IPS DF 4.7 (cell line): ENCODE data around the gene FAM83C.

Source experiments
- DNase-seq: peaks from one replicate; pipeline ENCODE4 v3.0.0-alpha.2; 2013; ENCODE audit warnings: low spot score; ENCODE audit errors: extremely low read depth

The FAM83C gene

DNA sequence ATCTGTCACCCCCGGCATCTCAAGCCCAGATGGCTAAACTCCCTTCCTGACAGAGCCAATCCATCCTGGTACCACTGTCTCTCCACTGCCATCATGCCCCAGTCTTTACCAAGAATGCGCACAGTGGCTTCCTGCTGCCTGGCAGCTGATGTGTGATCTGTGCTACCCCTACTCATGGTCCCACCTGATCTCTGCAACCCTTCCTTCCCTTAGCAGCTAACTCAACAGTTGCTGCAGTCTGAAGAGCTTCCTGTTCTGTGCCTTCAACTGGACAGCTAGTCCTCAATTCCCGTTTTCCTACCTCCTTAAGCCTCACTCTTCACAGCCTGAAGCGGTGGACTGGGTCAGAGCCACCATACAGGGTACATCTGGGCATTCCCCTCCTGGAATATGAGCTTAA, 7.6 kb upstream of the FAM83C start:
- no peak for DNase-seq

DNA sequence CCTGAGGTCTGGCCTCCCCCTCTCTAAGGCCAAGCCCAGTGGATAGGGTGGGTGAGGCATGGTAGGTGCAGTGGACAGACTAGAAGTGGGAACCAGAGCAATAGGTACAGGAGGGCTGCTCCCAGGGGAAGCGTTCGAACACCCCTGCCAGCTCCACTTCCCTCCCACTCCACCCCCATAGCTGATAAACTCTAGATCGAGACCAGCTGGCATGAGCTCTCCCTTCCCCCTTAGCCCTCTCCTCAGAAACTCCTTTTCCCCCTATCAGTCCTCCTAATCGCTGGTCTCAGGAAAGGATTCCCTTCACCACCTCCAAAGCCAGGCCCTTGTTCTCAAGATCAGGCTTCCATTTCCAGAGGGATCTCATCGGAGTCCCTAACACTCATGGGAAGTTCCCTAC, 6.0 kb upstream of the FAM83C start:
- DNase-seq = no peak

DNA sequence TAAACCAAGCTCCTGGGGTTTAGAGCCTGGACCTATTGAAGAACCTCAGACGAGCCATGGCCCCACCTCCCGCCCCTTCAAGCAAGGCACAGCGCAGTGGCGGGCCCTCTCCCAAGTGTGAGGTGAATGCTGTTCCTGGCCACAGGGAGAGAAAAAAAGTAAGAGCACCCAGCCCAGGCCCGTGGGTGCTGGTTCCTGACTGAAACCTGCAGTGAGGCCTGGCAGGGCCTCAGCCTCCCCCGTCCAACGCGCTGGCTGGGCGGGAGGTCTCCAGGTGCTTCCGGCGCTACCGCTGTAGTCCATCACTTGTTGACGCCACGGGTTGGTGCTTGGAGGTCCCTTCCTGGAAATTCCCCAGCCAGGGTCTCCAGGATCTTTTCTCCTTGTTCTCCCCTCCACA, 5.5 kb upstream of the FAM83C start:
- no peak for DNase-seq

DNA sequence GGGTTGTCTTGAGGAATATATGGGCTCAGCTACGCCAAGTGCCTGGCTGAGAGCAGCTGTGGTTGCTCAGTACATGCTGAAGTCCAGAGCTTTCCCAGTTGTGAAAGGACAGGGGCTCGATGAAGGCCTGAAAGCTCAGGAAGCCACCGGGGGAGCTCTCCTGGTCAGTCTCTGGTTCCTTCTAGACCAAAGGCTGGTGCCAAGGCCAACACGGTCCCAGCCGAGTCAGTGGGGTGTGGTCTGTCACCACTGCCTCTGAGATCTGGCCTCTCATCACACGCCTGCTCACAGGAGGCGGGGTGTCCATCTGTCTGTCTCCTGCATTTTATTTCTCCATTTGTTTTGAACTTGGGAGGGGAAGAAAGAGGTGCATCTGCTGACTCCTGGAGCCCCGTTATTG, 4.9 kb upstream of the FAM83C start:
- no peak for DNase-seq

DNA sequence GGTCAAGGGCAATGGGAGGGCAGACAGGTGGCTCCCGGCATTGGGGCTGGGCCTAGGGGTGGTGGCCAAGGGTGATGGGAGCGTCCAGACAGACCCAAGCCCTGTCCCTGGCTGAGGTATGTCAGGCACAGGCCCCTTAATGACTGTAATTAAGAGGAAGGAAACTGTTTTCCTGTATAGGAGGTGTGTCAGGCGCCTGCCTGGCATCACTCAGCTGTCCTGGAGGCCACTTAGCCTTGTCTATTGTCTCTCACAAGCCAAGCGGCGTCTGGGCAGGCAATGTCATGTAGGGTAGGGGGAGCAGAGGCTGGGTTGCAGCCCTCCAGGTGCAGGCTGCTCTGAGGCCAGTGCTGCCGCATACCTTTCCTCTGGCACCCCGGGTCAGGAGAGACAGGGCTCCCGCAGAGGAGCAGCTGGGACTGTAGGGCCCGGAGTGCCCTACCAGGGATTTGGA, 3.9 kb upstream of the FAM83C start:
- DNase-seq = no peak

DNA sequence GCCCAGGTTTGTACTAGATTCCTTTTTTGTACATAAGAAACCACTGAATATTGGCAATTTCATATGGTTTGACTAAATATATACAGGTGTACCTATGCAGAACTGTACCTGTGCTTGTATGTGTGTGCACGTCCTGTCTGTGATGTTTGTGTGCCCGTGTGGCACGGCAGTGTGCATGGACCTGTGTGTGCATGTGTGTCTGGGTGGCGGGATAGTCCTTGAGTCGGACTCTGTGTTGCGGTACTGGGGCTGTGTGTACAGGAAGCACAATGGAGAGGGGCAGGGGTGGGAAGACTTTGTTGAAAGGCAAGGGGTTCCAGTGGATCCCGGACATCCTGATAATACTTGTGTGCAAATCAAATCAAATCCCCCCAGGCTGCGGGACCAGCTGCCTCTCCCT, 3.4 kb upstream of the FAM83C start:
- DNase-seq = no peak

DNA sequence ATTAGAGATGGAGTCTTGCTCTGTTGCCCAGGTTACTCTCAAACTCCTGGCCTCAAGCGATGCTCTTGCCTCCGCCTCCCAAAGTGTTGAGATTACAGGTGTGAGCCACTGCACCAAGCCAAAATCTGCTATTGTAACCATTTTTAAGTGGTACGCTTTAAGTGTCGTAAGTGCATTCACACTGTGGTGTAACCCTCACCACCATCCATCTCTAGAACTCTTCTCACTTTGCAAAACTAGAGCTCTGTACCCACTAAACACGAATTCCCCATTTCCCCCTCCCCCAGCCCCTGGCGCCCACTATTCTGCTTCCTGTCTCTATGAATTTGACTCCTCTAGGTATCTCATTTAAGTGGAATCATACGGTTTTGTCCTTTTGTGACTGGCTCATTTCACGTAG, 2.8 kb upstream of the FAM83C start:
- DNase-seq = no peak

DNA sequence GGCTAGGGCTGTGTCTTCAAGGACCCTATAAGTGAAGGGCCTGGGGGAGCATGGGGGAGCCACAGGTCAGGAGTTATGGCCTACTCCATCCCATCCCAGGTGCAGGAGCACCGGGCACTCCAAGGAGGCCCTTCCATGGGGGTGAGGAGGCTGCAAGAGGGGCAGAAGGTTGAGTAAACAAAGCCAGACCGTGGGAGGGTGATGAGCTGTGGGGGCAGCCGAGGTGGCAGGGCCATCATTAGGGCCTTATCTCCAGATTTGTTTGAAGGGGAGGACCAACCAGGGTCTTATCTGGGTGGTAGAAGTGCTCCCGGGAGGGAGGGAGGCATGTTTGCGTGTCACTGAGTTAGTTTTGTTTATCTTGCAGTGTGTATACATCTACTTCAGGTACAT, 2.1 kb upstream of the FAM83C start:
- DNase-seq = no peak

DNA sequence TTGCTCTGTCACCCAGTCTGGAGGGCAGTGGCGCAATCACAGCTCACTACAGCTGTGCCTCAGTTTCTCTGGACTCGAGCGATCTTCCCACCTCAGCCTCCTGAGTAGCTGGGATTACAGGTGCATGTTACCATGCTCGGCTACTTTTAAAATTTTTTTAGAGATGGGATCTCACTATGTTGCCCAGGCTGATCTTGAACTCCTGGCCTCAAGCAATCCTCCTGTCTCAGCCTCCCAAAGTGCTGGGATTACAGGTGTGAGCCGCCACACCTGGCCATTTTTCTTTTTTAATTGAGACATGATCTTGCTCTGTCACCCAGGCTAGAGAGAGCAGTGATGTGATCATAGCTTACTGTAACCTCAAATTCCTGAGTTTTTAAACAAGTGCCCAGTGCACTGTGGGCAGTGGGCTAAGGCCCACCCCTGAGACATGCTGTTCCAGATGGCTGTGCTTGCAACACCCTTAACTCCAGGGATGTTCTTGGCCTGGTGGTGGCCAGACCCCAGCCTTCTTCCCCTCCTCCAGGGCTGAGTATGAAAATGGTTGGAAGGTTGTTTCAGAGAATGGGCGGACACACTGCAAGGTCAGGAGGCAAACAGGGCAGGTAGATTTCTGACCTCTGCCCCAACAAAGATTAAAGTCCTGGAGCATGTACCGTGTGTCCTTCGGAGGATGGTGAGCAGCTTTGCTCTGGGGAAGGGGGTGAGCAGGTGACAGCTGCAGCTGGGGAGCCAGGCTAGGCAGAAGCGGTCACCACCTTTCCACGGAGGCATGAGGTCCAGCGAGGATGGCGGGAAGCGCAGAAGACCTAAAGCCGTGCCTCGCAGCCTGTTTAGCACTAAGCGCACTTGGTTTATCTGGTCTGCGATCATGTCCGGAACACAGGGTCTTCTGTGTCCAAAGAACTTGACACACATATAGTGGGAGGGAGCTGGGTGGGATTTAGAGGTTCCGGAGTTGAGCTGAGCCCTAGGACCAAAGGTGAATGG, 1.4 kb upstream of the FAM83C start:
- DNase-seq = no peak

DNA sequence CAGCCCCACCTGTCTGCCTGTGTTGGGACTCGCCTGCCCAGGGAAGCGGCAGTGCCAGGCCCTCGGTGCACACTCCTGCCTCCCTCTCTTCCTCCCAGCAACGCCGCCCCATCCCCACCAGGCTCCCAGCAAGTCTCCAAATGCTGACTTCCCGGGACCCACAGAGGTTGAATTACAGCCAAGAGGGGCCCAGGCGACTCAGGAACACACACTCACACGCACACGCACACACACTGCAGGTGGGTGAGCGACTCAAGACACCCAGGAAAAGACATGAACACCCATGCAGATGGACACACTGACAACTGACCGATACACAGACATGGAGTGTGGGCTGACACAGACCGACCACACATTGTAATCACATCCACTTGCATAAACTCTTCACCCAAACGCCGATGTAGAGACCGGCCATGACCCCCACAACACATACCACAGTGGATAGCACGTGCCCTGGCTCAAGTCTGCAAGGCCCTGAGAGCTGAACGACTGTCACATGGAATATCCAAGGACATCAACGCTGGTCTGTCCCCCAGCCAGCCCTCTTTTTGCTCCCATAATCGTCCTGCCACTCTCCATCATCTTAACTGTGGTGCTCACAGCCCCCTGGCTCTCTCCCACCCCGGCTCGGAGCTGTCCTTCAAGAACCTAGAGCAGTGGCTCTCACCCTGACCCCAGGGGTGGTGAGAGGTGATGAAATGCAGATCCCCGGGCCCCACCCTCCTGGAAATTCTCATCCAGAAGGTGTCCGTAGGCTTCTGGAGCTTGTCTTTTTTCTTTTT, 470 bp upstream of the FAM83C start:
- DNase-seq = no peak

DNA sequence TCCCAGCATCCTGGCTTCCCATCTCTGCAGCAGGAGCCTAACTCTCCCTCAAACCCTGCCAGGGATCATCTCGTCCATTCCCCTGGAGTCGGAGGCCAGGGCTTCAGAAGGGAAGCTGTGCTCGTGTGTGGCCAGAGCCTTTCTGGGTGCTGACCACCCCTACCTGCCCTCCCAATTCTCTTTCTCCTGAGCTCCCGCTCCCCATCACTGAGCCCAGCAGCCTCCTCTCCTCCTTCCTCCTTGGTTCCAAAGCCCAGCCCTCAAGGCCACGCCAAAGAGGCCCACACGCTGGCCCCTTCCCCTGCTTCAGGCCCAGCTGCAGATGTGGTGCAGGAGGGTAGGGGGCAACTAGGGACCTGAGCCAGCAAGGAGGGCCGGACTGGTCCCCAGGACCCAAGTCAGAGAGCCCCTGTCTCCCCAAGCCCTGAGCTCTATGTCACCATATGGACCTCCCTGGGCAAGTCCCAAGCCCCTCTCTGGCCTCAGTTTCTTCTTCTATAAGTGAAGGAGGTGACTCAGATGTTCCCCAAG, 1.3 kb downstream of the FAM83C start:
- no peak for DNase-seq

DNA sequence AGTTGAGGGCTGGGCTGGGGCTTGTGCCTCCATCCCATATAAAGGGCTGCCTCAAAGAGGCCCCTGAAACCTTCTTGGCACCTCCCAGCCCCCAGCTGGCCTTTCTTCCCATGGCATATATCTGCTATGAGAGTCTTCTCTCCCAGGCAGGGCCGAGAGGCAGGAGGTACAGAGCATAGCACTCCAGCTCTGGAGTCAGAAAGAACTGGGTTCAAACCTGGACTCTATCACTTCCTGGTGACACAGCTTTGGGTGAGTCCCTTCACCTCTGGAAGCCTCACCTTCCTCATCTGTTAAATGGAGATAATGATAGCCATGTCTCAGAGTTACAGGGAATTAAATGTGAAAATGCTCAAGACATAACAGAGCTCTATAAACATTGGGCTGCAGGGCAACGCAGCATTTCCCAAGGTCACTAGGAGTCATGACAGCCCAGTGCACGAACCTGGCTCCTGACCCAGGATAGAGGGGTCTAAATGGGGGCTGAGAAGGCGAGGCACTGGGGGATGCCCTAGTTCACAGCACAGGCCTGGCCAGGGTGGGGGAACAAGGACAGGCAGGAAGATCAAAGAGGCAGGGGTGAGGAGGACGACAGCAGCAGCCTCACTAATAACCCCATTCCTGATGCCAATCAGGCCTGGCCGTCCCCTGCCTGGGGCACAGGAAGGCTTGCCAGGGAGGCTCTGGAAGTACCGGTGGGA, 1.9 kb downstream of the FAM83C start:
- DNase-seq = no peak

DNA sequence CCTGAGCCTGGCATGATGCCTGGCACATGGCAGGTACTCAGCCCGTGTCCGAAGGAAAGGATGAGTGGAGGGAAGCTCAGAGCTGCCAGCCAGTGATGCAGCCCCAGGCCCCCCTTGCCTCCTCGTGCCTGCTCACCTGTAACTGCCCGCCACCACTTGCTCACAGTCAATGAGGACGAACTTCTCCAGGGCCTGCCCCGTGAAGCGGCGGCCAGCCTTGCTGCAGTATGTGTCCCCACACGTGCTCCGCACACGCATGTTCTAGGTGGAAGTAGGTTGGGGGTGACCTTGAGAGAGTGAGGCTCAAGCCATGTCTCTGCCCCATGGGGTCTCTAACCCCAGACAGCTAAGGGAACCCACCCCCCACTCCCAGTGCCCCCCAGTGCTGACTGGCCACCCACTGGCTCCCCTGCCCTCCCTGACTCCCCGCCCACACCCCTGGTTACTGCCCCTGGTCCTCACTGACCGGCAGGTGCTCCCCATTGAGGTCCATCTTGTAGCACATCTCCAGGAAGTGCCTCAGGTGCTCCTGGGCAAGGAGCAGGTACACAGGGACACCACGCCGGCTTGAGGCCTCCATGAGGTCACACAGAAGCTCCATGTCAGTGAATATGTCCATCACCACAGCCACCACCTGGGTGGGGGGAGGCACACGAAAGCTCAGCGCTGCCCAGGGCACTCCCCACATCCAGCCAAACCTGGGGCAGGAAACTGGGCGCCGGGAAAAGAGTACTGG, 3.7 kb downstream of the FAM83C start:
- DNase-seq = no peak

DNA sequence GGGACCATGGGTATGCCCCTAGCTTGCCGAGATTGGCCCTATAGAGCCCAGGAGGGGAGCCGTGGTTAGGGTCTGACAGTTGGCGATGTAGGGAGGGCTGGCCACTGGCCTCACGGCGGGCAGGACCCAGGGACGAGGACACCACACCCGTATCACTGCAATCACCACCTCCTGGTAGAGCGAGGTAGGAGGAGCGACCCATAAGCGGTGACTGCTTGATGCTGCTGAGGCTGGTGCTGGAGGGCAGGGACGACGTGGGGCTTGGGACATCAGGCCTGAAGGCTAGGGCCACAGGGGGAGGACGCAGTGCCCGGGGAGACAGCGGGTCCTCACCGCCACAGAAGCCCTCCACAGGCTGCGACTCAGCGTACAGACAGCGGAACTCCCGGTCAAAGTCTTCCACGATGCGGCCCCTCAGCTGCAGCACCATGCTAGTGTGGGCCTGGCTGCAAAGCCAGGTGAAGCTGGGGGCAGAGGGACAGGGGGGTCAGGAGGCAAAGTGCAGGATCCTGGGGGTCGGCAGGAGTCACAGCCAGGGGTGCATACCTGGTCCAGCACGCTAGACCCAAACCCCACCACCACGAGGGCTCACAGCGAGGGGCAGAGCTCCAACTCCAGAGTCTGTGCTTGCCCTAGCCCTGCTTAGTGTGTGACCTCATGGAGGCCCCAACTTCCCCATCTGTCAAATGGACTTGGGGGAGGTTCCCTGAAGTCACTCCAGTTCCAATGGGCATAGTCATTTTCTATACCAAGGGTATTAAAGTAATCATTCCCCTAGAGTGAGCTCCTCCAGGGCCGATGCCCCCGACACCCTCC, 4.5 kb downstream of the FAM83C start:
- no peak for DNase-seq

DNA sequence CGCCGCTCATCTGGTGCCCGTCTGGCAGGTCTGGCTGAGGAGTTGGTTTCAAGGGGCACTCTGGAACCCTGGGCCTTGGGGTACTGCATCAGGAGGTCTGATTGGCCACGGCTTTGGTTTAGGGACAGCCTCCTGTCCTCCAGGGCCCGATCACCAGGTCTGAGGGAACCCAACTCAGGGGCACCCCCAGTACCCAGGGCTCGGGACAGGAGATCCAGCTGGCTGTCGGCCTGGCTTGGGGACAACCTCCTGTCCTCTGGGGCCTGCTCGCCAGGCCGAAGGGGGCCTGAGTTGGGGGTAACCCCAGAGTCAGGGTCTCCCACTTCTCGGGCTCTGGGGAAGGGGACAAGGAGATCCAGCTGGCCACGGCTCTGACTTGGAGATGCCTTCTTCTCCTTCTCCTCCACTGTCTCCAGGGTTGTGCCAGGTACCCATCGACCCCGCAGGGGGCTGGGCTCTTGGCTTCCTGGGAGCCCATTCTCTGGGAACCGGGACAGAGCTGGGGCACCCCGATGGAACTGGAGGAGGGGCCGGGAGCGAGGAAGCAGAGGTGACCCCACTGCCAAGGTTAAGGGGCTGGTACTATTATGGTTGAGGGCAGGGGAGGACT, 5.2 kb downstream of the FAM83C start:
- DNase-seq = no peak

DNA sequence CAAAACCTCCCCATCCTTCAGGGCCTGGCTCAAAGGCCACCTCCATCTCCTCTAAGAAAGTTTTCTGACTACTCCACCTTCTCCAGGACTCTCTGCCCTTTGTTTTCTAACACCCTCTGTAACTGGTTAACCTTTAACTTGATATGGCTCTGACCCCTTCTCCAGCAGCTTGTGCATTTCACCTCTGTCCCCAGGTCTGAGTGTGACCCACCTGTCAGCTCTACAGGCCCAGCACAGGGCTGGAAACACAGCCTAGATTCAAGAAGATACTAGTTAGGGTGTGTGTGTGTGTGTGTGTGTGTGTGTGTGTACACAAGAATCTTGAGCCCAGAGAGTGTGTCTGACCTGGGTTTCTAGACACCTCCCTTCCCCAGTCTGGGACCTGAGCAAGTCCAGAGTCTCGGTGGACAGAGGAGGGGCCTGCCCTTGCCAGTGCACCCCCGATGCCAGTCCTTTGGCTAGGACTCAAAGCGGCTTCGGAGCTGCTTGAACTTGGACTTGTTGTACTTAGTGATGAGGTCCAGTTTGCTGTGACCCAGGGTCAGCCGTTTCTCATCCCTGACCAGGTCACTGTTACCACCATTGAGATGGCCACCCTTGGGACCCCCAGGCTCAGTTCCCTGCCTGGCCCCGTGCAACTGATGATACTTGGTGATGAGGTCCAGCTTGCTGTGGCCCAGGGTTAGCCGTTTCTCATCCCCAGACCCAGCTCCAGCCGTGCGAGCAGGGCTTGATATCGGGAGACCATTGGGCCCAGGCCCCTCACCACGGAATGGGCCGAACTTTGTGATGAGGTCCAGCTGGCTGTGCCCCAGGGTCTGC, 5.9 kb downstream of the FAM83C start:
- DNase-seq = no peak

DNA sequence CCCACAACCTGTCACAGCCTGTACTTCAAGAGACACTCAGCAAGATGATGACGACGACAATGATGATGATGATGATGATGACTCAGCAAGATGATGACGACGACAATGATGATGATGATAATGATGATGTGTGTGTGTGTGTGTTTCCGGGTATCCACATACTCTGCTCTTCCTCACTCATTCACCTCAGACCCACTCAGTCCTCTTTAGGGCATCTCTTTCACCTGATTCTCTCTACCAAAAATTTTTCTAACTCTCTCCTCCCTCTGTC, 6.5 kb downstream of the FAM83C start:
- DNase-seq = no peak

DNA sequence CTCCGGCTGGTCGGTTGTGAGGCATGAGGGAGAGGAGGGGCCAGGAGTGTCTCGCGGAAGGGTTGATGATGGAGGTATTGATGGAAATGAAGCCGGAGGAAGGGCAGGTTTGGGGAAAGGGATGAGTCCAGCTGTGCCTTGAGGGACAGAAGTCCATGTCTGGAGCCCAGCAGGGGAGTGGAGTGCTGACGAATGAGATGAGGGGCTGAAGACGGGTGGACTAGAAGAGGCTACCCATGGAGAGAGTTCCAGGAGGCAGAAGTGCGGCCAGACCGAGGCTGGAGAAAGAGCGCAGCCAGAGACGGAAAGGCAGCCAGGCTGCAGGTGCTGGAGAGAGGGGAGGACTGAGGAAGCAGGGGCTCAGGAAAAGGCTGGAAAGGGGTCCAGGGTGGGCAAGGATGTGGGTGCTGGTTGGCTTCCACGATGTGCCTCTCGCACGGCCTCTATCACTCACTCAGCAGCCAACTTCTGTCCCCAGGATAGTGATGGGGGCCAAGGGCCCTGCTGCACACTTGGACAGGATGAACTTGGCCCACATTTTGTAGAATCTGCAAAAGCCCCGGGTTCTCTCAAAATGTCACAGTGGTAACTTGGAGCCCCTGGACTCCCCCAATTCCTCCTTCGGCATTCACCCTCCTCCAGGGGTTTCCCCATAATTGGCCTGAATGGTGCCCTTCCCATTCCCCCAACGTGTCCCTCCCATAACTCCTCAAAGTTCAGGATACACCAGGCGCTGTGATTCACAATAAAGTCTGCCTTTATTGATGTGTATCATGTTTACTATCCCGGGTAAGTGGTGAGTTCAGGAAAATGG, 7.0 kb downstream of the FAM83C start:
- DNase-seq = no peak
